ENCODE data around the gene ZNF574.

Gene ZNF574

DNA sequence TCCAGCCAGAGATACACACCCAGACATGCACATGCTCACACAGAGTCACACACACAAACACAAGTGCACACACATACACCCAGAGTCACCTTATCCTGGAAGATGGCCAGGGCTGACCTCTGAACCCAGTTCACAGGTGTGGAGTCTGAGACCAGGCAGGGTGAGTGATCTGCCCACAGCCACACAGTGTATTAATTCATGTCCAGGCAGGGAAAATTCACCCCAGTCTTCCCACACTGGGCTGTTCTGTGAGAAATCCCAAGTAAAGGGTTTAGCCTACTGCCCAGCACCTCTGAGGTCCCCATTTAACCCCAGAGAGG, 54.2 kb downstream of the ZNF574 start:
- DNase-seq, result no peak
